Stimulated activated naive CD4-positive, alpha-beta T cell (primary cell): ENCODE results near the gene TTN.

Experiments used
- DNase-seq, 6 experiments: peaks; one replicate each; lab custom pipeline; 2025; lab: John Stamatoyannopoulos, UW

TTN gene

DNA sequence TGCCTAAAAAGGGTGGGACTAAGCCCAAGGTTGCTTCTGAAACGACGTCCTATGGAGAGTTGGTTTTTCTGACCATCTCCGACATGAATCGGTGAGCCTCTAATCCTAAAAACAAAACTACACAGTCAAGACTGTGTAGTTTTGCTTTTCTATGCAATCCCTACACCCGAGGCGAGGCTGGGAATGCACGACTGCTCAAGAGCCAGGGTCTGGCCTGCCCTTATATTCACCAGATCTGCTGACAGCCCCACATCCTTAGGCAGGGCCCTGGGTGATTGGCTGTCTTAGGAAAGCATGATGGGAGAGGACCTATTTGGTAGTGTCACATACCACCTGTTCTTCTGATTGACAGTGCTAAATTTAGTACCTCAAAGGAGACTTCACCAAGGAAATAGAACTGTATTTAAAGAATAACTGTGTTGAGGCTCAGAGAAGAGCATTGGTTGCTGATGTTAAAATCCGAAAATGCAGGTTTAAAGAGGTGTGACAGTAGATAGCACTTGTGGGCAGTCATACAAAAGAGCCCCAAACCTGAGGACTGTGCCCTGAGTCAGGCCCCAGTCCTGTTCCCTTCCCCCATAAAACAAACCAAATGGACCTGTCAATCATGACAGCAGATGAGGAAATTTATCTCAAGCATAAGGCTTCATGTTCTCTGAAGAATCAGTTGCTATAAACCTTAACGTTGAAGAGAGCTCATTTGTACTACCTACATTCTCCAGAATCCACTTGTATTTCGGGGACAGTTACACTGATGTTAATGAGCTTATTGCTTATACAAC is at the start of gene TTN:
Gene TTN (minus strand): TSS at position 197 of the 782 bp plus-strand sequence. CDS start 2,781 bp downstream, outside the sequence.
- DNase-seq = no peak

- DNase-seq = no peak
Observed at GRCh38 chr2:178855151-178855550, 47.9 kb upstream of the TTN start.

DNA sequence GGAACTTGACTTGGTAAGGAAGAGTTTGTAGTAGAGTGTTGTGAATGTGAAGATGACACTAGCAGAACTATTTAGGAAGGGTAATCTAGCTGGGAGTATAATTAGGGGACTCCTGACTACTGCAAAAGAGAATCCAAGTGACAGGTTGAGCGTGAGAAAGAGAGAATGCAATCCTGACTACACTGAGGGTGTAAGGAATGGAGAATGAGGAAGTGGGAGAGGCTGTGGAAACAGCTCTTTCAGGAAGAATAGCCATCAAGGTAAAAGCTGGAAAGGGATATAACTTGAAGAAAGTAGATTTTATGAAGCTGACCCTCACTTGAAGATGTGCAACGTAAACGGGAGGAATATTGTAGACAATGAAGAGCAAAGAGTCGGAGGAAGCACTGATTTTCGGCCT is 41.1 kb upstream of the TTN start:
- no peak for DNase-seq

DNA sequence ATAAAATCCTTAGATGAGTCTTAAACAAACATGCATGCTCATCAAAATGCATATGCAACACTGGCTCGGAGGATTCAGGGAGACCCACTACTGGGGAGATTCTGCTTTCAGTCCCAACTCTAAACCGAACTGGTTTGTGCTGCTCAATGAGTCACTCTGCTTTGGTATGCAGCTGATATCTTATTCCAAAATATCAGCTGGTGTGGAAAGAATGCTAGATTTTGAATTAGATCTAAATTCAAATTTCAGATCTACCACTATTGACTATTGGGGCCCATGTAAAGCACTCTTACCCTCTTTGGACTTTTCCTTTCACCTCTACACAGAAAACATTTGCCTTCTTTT is 39.2 kb upstream of the TTN start:
- DNase-seq = no peak

GRCh38 chr2:178845566-178846457 is 38.6 kb upstream of the TTN start:
- DNase-seq = no peak

- no peak for DNase-seq
Observed at GRCh38 chr2:178844701-178845100, 37.5 kb upstream of the TTN start.

- no peak for DNase-seq
Observed at GRCh38 chr2:178844269-178844668, 37.0 kb upstream of the TTN start.

GRCh38 chr2:178843697-178844096 is 36.5 kb upstream of the TTN start:
- no peak for DNase-seq

- DNase-seq = no peak
Observed at GRCh38 chr2:178836807-178837206, 29.6 kb upstream of the TTN start.

DNA sequence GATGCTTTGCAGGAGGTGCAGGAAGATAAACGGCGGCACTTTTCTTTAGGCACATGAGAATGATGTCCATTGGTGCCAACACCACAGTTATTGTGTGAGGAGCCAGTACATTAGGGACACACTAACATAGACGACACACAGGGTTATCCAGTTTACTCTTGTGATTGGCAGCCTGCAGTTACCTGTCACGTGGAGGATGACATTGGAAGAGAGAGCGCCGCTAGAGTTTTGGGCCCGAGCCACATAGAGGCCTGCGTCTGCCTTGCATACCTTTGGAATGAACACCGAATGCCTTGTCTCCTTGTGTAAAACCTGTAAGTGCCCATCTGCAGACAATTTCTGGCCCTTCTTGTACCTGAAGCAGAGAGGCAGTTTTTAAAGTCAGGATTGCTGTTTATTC is 26.9 kb upstream of the TTN start:
- no peak for DNase-seq

GRCh38 chr2:178833382-178833781 is 26.2 kb upstream of the TTN start:
- no peak for DNase-seq

- no peak for DNase-seq
Observed at GRCh38 chr2:178830451-178830850, 23.2 kb upstream of the TTN start.

DNA sequence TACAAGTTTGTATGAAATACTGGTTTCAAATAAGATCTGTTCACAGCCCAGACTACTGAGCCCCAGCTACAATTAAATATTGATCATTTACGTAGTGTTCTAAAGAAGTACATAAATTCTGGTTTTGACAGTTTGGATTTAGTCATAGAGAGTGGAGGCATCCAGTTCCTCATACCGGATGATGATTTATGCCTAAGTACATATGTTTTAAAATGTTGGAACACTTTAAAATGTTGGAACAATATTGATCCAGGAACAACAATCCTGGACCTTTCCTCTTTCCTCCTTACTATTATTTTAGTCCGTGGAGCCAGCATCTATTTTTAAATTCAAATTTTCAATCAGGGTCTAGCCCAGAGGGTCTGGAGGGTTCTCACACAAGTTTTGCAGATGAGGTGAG is 22.8 kb upstream of the TTN start:
- no peak for DNase-seq

DNA sequence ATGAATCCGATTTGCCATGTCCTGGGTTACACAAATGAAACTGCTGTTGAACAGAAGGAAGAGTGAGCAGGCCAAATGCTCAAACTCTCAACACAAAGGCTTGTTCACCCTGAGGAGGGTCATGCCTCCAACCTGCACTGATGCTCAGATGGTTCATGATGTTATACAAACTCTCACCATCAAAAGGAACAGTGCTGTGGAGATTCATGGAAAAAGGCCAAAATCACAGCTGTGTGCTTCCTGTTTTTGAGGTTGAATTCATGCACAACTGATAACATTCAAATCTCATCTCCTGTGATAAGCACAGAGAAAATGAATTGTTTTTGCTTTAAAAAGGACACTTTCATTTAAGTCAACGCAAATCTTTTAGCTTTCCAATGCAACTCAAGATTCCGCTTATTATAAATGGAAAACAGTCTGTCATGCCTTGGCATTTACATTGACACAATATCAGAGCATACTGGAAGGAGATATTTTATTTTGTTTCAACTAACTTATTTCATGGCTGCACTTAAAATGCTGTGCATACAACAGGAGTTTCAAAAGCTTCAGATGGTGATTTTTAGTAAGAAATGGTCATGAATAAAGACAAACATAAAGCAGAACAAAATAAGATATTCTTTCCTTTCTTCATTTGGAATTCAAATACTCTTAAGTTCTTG is 22.2 kb upstream of the TTN start:
- DNase-seq = peak in 3 of 6 experiments; percentile 27 to 55 (median 30)

- no peak for DNase-seq
Observed at GRCh38 chr2:178828486-178828881, 21.3 kb upstream of the TTN start.

- no peak for DNase-seq
Observed at GRCh38 chr2:178827739-178828485, 20.7 kb upstream of the TTN start.

GRCh38 chr2:178827111-178827510 is 19.9 kb upstream of the TTN start:
- no peak for DNase-seq

DNA sequence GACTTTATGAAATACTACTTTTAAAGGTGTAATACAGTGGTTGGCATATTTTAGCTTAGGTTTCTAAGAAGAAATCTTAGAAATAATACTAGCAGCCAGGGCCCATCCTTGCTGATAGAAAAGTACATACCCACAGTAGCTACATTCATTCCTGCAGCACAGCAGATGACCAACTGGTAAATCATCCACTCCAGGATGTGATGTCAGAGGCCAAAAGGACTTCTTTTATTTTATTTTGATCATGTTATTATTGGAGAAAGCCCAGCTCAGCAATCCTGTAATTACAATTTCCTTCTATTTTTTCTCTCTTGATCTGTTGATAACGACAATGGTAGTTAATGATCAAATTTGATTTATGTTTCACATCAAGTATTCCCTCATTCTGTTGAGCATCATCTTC is 18.0 kb upstream of the TTN start:
- no peak for DNase-seq

DNA sequence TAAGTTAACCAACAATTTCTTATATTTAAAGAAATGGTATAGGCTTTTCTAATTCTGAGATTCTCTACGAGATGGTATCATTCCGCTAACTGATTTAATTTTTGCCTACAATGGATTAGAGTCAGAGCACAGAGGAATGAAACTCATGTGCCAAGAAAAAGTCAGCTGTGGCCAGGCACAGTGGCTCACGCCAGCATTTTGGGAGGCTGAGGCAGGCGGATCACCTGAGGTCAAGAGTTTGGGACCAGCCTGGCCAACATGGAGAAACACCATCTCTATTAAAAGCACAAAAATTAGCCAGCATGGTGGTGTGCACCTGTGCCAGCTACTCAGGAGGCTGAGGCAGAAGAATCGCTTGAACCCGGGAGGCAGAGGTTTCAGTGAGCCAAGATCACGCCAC is 17.0 kb upstream of the TTN start:
- DNase-seq = no peak

DNA sequence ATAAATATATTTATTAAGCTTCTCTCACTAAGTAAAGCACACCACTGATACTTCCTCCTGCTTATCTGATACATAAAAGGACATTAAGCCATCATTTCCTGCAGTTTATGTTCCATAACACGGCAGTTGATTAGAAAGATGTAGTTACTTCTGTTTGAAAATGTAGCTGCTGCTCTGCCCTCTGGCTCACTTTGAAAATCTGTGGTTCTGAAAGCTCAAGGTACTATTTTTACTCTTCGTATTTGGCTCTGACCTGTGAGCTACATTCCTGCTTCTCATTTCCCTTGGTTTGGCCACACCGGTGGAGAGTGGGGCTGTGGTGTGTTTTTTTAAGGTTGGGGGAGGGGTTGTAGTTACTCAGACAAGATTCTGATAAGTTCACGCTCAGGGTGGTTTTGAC is 12.8 kb upstream of the TTN start:
- peak in 1 of 6 experiments; percentile 4 for DNase-seq

- no peak for DNase-seq
Observed at GRCh38 chr2:178819147-178819875, 12.1 kb upstream of the TTN start.
